Left lung (tissue), 10 donors: ENCODE data around the gene ZNF511. TPM values are rescaled to one million over a fixed set of nuclear protein-coding genes. Genes with fewer than 3 reads are reported as not detected.
A peak's percentile ranks its signal among the peaks of the same experiment; 100 is the strongest.

Source experiments
- ATAC-seq: fragments of 200-7000 bp; cut with Tn5 transposase; one replicate; pipeline ENCODE4 v1.9.1; 2020; ENCODE audit warnings: moderate library complexity
- DNase-seq, 4 donors: peaks; one replicate each; pipeline ENCODE4 v3.0.0-alpha.2; 2013 to 2020
- H3K27ac ChIP-seq, 2 donors: fragments of 200-600 bp; sonication (generic) in 1 of 2; one replicate each; pipeline versions ENCODE4 v1.5.0 to v1.8.0; 2020 to 2021
- H3K27me3 ChIP-seq, 2 donors: fragments of 200-600 bp; sonication (generic) in 1 of 2; one replicate each; pipeline versions ENCODE4 v1.5.0 to v1.8.0; 2020 to 2021
- H3K36me3 ChIP-seq, 2 donors: fragments of 200-600 bp; sonication (generic) in 1 of 2; one replicate each; pipeline versions ENCODE4 v1.5.0 to v1.8.0; 2020 to 2021
- H3K4me1 ChIP-seq, 2 donors: fragments of 200-600 bp; one replicate each; pipeline ENCODE4 v1.8.0; 2021
- H3K4me3 ChIP-seq, 2 donors: fragments of 200-600 bp; sonication (generic) in 1 of 2; one replicate each; pipeline versions ENCODE4 v1.5.0 to v1.8.0; 2020 to 2021; ENCODE audit warnings: mild to moderate bottlenecking in 1 of 2
- H3K9me3 ChIP-seq, 2 donors: fragments of 200-600 bp; sonication (generic) in 1 of 2; one replicate each; pipeline versions ENCODE4 v1.5.0 to v1.8.0; 2020 to 2021
- intact Hi-C, 2 donors: fragments of 100-400 bp; cut with DNase I; formaldehyde crosslinking; loops; one replicate each; pipeline versions ENCODE4 v1.11.2 to v1.14.2; 2022
- polyA plus RNA-seq, 6 donors: library from polyadenylated mRNA; unstranded; fragments of 120-200 nt; gene quantifications; one replicate each; pipeline ENCODE4 v1.2.1, GENCODE V29; 2013; ENCODE audit not compliant: insufficient read length in 6 of 6
- total RNA-seq, 2 donors: library from RNA; stranded (reverse); fragmentation: NEBNext Ultra II Directional; extraction: Animal tissue kit (Norgen Biotek cat#: 25700); gene quantifications; one replicate each; pipeline ENCODE4 v1.2.1, GENCODE V29; 2021
- TF ChIP-seq, protein P1 (sequence below), 2 donors: fragments of 200-600 bp; sonication (generic) in 1 of 2; IDR thresholded peaks; one replicate each; pipeline versions ENCODE4 v1.5.0 to v1.8.0; 2021; ENCODE audit warnings: antibody characterized with exemption in 2 of 2
- donor health status: DM: no; HTN: yes; CAD: no.
- donor health status: DM: no; HTN: no; CAD: no.

Gene ZNF511
- total and polyA plus RNA-seq, 8 donors = 34.3 to 48.5 (median 42.3) TPM

DNA sequence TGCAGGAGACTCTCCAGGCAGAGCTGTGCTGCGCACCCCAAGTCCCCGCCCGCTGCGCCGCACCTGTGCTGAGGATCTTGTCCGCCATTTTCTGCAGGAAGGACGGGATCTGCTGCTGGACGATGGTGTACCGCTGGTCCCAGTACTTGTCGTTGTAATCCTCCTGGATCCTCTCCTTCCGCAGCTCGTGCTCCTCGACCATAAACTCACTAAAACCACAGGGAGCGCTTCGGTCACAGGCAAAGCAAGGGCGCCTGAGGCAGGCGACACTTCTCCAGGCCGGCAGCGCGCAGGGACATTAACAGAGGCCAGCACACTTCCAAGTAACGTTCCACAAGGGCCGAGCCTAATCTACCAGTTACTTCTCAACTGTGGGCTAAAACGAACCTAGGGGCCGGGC, 19.0 kb upstream of the ZNF511 start:
- DNase-seq (no peak), ATAC-seq (no peak)
- H3K36me3 ChIP-seq = peaks cover 3 to 89% of the 10 kb centered on the region in 2 donors
- no peaks in the 10 kb centered on the region for H3K9me3 ChIP-seq
- H3K27ac ChIP-seq = no peak overlapping the region
- peaks cover 0 to 18% of the 10 kb centered on the region in 2 donors for H3K4me1 ChIP-seq
- TF ChIP-seq, protein P1, sequence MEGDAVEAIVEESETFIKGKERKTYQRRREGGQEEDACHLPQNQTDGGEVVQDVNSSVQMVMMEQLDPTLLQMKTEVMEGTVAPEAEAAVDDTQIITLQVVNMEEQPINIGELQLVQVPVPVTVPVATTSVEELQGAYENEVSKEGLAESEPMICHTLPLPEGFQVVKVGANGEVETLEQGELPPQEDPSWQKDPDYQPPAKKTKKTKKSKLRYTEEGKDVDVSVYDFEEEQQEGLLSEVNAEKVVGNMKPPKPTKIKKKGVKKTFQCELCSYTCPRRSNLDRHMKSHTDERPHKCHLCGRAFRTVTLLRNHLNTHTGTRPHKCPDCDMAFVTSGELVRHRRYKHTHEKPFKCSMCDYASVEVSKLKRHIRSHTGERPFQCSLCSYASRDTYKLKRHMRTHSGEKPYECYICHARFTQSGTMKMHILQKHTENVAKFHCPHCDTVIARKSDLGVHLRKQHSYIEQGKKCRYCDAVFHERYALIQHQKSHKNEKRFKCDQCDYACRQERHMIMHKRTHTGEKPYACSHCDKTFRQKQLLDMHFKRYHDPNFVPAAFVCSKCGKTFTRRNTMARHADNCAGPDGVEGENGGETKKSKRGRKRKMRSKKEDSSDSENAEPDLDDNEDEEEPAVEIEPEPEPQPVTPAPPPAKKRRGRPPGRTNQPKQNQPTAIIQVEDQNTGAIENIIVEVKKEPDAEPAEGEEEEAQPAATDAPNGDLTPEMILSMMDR (IDR thresholded peaks at IDR 0.05) = no peak
- no peak overlapping the region for H3K4me3 ChIP-seq
- intact Hi-C loops = no loop called here
- H3K27me3 ChIP-seq = no peaks in the 10 kb centered on the region

DNA sequence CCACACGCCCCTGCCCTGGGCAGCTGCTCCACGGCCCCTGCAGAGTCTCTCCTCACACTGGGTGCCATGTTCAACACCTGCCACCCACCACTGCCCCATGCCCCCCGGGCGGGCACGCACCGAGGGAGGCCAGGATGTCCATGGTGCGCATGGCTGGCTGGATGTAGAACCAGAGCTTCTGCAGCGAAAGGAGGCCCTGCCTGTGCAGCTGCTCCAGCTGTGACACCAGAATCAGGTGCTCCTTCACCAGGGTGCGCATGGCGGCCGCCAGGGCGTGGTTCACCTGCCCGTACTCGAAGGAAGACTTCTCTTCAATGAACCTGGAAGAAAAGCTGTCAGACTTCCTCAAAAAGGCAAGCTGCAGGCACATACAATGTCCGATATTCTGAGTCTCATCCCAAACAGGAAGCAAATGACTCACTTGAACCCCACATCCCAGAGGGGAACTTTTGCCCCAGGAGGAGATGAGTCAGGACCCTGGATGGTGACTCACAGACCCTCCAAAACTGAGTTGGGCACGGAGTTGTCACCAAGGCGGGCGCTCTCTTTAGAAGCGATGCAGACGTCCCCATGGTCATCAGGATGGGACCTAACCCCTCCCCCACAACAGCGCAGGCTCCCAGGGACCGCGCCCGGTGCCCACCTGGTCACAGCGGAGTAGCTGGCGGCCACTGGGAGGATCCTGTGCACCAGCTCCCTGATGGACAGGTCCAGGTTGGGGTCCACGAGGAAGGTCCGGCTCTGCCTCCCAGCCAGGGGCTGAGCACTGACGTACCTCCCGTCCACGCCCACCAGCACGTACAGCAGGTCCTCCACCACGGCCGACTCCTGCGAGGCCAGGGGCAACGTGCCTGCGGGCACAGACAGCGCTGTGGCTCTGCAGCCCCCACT, 15.6 kb upstream of the ZNF511 start:
- Histone ChIP-seq H3K27me3 (no peaks in the 10 kb centered on the region), H3K4me3 (no peak overlapping the region), H3K9me3 (no peaks in the 10 kb centered on the region), H3K36me3 (peaks cover 0 to 89% of the 10 kb centered on the region in 2 donors), H3K27ac (peak overlapping the region in 1 of 2 donors; percentile 52), H3K4me1 (peaks cover 0 to 18% of the 10 kb centered on the region in 2 donors)
- ATAC-seq (peak; percentile 56), DNase-seq (peak in 1 of 4 donors; percentile 83)
- intact Hi-C loops = no loop called here
- TF ChIP-seq, protein P1 (IDR thresholded peaks at IDR 0.05) = no peak

DNA sequence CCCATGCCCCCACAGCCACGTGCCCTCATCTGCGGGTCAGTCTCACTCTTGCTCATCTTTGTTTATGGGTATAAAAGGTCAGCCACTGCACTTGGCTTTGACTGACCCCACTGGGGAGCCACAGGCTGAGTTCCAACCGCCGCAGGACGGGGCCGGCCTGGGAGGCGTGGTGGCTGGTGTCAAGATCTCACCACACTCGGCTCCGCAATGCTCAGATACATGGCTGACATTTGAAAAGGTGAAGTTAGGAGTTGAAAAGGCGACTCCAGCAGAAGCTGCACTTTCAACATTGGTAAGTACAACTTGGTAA, 14.9 kb upstream of the ZNF511 start:
- ATAC-seq = peak; percentile 9
- Histone ChIP-seq H3K36me3 (peaks cover 0 to 89% of the 10 kb centered on the region in 2 donors), H3K9me3 (no peaks in the 10 kb centered on the region), H3K27ac (peak overlapping the region in 1 of 2 donors; percentile 52), H3K27me3 (no peaks in the 10 kb centered on the region), H3K4me1 (peaks cover 0 to 18% of the 10 kb centered on the region in 2 donors), H3K4me3 (no peak overlapping the region)
- no peak for DNase-seq
- intact Hi-C loops = no loop called here
- TF ChIP-seq, protein P1 (IDR thresholded peaks at IDR 0.05) = no peak

DNA sequence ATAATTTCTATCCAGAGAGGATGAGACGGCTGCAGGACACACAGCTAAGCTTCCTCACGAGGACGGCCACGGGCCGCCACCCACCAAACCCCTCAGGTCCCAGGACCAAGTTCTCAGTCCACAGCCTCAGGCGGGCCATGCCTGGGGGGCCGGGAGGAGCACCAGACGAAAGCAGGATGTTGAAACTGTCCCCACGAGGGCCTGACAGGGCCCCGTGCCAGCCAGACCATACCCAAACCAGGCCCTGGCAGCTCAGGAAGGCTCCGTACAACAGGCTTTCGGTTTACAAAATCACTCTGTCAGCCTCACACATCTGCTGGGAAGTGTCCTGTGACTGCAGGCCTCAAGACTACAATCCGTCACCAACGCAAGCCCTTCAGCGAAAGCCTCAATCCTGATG, 14.5 kb upstream of the ZNF511 start:
- TF ChIP-seq, protein P1 (IDR thresholded peaks at IDR 0.05) = no peak
- Histone ChIP-seq H3K4me1 (peaks cover 0 to 18% of the 10 kb centered on the region in 2 donors), H3K9me3 (no peaks in the 10 kb centered on the region), H3K27ac (peak overlapping the region in 1 of 2 donors; percentile 52), H3K4me3 (no peak overlapping the region), H3K27me3 (no peaks in the 10 kb centered on the region), H3K36me3 (peaks cover 0 to 89% of the 10 kb centered on the region in 2 donors)
- intact Hi-C loops = no loop called here
- ATAC-seq = peak; percentile 66
- DNase-seq = peak in 2 of 4 donors; percentile 69 to 81
